ENCODE data around the gene DNAH11.

Gene DNAH11

GRCh38 chr7:21706131-21706530, 163.3 kb downstream of the DNAH11 start:
- H3K4me3 ChIP-seq (ENCODE audit: low read depth, low read length): no peak overlapping the region
- DNase-seq (ENCODE audit: low read depth): no peak
- TF ChIP-seq CTCF (IDR thresholded peaks at IDR 0.05; ENCODE audit: low read depth, low read length, missing control alignments): no peak

DNA sequence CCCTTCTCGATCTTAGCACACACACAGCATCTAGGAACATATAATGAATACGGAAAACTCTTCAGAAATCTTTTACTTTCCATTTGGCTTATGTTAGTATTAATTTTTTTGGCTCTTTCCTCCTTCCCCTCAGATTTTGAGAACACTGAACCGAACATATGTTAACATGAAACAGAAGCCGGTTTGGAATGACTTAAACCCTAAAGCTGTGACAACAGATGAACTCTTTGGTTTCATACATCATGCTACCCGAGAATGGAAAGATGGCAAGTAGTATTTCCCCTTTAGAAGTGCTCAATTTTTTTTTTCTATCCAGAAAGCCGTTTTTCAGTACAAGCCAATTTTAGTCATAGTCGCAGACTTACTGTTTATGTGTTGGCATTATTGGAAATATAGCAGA, 164.7 kb downstream of the DNAH11 start:
- DNase-seq (ENCODE audit: low read depth): no peak
- no peak for TF ChIP-seq CTCF (IDR thresholded peaks at IDR 0.05; ENCODE audit: low read depth, low read length, missing control alignments)
- H3K4me3 ChIP-seq (ENCODE audit: low read depth, low read length): no peak overlapping the region

DNA sequence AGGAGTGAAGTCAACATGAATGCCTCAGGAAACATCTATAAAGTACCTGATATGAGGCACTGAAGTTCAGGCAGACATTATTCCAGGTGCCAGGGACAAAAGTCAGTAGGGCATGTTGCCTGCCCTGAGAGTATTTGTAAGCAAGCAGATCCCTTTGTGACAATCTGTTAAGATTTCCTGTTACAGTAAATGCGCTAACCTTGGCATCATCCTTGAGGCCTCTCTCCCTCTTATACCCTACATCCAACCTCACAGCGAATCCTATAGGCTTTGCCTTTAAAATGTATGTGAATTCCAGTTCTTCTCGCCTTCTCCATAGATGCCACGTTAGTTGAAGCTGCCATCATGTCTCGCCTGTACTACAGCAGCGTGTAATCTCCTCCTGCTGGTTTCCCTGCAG, 165.3 kb downstream of the DNAH11 start:
- DNase-seq (ENCODE audit: low read depth): no peak
- H3K4me3 ChIP-seq (ENCODE audit: low read depth, low read length): no peak overlapping the region
- TF ChIP-seq CTCF (IDR thresholded peaks at IDR 0.05; ENCODE audit: low read depth, low read length, missing control alignments): no peak

GRCh38 chr7:21717323-21717722, 174.5 kb downstream of the DNAH11 start:
- H3K4me3 ChIP-seq (ENCODE audit: low read depth, low read length): no peak overlapping the region
- no peak for TF ChIP-seq CTCF (IDR thresholded peaks at IDR 0.05; ENCODE audit: low read depth, low read length, missing control alignments)
- no peak for DNase-seq (ENCODE audit: low read depth)

DNA sequence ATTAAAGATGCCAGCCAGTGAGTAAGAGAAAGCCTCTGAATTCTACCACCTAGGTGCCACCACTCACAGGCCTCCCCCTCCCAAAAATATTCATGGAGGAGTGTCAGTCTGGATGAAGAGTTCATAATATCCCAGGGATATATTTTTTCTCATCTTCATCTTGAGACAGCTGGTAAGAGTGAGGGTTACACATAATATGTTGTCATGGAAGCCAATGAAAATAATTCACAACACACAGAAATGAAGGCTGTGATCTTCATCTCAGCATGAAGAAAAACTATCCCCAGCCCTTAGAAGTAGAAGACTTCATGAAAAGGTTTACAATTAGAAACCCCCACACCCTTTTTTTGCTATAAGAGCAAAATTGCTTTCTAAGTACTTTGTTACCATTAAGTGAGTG, 175.6 kb downstream of the DNAH11 start:
- TF ChIP-seq CTCF (IDR thresholded peaks at IDR 0.05; ENCODE audit: low read depth, low read length, missing control alignments): no peak

GRCh38 chr7:21719846-21720245, 177.0 kb downstream of the DNAH11 start:
- H3K4me3 ChIP-seq (ENCODE audit: low read depth, low read length): no peak overlapping the region
- no peak for TF ChIP-seq CTCF (IDR thresholded peaks at IDR 0.05; ENCODE audit: low read depth, low read length, missing control alignments)
- no peak for DNase-seq (ENCODE audit: low read depth)

More for the DNA sequence above, 175.6 kb downstream of the DNAH11 start:
- H3K4me3 ChIP-seq (ENCODE audit: low read depth, low read length): no peak overlapping the region
- DNase-seq (ENCODE audit: low read depth): no peak

GRCh38 chr7:21722371-21722770, 179.5 kb downstream of the DNAH11 start:
- no peak overlapping the region for H3K4me3 ChIP-seq (ENCODE audit: low read depth, low read length)
- peak; percentile 38 for TF ChIP-seq CTCF (IDR thresholded peaks at IDR 0.05; ENCODE audit: low read depth, low read length, missing control alignments)
- no peak for DNase-seq (ENCODE audit: low read depth)
